Memory B cell (primary cell): ENCODE data around the gene SLC7A1.

Experiments used
- ATAC-seq: fragments of 150-1000 bp; cut with Tn5 transposase; 2 replicates; pipeline ENCODE4 v1.10.0; 2021; ENCODE audit warnings: low read depth, mild to moderate bottlenecking, moderate library complexity
- DNase-seq, 2 donors: peaks; one replicate each; pipeline ENCODE4 v3.0.0; 2022; ENCODE audit warnings: low spot score in 2 of 2
- H3K27ac Mint-ChIP-seq: one replicate; pipeline ENCODE4 v1.8.0; 2022; ENCODE audit warnings: mild to moderate bottlenecking, moderate library complexity, mixed read lengths
- H3K27me3 Mint-ChIP-seq: one replicate; pipeline ENCODE4 v1.8.0; 2022; ENCODE audit warnings: mixed read lengths
- H3K36me3 Mint-ChIP-seq: one replicate; pipeline ENCODE4 v1.8.0; 2022; ENCODE audit warnings: mild to moderate bottlenecking, mixed read lengths
- H3K4me1 Mint-ChIP-seq: one replicate; pipeline ENCODE4 v1.8.0; 2022; ENCODE audit warnings: mixed read lengths
- H3K4me3 Mint-ChIP-seq: one replicate; pipeline ENCODE4 v1.8.0; 2022; ENCODE audit warnings: mild to moderate bottlenecking, moderate library complexity, mixed read lengths
- H3K9me3 Mint-ChIP-seq: one replicate; pipeline ENCODE4 v1.8.0; 2022; ENCODE audit warnings: mixed read lengths

Gene SLC7A1

GRCh38 chr13:29594710-29595379 lies 643 bp downstream of the SLC7A1 start:
- Mint-ChIP-seq H3K4me1 (peaks cover 28% of the 10 kb centered on the region), H3K27me3 (no peaks in the 10 kb centered on the region), H3K4me3 (peak overlapping the region; percentile 89)

GRCh38 chr13:29594303-29594709 lies 1.2 kb downstream of the SLC7A1 start:
- Mint-ChIP-seq H3K4me3 (peak overlapping the region; percentile 89), H3K36me3 (no peaks in the 10 kb centered on the region), H3K27ac (peak overlapping the region; percentile 82), H3K9me3 (no peaks in the 10 kb centered on the region), H3K27me3 (no peaks in the 10 kb centered on the region), H3K4me1 (peaks cover 31% of the 10 kb centered on the region)
- ATAC-seq (peak; percentile 19), DNase-seq (peak in 1 of 2 donors; percentile 19)

More at GRCh38 chr13:29594710-29595379, 643 bp downstream of the SLC7A1 start:
- peak overlapping the region; percentile 82 for H3K27ac Mint-ChIP-seq
- ATAC-seq (peak; percentile 31), DNase-seq (peak; percentile 39 to 62)
- H3K36me3 Mint-ChIP-seq, result no peaks in the 10 kb centered on the region
- H3K9me3 Mint-ChIP-seq, result no peaks in the 10 kb centered on the region

- Mint-ChIP-seq H3K4me3 (peak overlapping the region; percentile 89), H3K27ac (peak overlapping the region; percentile 82), H3K4me1 (peaks cover 31% of the 10 kb centered on the region), H3K36me3 (no peaks in the 10 kb centered on the region), H3K27me3 (no peaks in the 10 kb centered on the region), H3K9me3 (no peaks in the 10 kb centered on the region)
- DNase-seq (no peak), ATAC-seq (no peak)
Measured at GRCh38 chr13:29593605-29594297, 1.7 kb downstream of the SLC7A1 start.

- H3K36me3 Mint-ChIP-seq, result peaks cover 6% of the 10 kb centered on the region
- H3K27me3 Mint-ChIP-seq, result no peaks in the 10 kb centered on the region
- H3K4me3 Mint-ChIP-seq, result no peak overlapping the region
- H3K4me1 Mint-ChIP-seq, result peaks cover 42% of the 10 kb centered on the region
- ATAC-seq (no peak), DNase-seq (no peak)
- no peaks in the 10 kb centered on the region for H3K9me3 Mint-ChIP-seq
- H3K27ac Mint-ChIP-seq, result no peak overlapping the region
Measured at GRCh38 chr13:29591310-29591709, 4.2 kb downstream of the SLC7A1 start.

GRCh38 chr13:29589967-29590366 lies 5.5 kb downstream of the SLC7A1 start:
- Mint-ChIP-seq H3K27me3 (no peaks in the 10 kb centered on the region), H3K4me1 (peaks cover 44% of the 10 kb centered on the region), H3K27ac (no peak overlapping the region), H3K9me3 (no peaks in the 10 kb centered on the region), H3K36me3 (peaks cover 6% of the 10 kb centered on the region), H3K4me3 (no peak overlapping the region)
- no peak for DNase-seq
- no peak for ATAC-seq

- H3K27me3 Mint-ChIP-seq, result no peaks in the 10 kb centered on the region
- H3K27ac Mint-ChIP-seq, result no peak overlapping the region
- H3K4me3 Mint-ChIP-seq, result no peak overlapping the region
- DNase-seq (no peak), ATAC-seq (no peak)
- H3K4me1 Mint-ChIP-seq, result peaks cover 46% of the 10 kb centered on the region
- peaks cover 6% of the 10 kb centered on the region for H3K36me3 Mint-ChIP-seq
- H3K9me3 Mint-ChIP-seq, result no peaks in the 10 kb centered on the region
Measured at GRCh38 chr13:29589234-29589633, 6.3 kb downstream of the SLC7A1 start.

GRCh38 chr13:29587645-29588044 lies 7.8 kb downstream of the SLC7A1 start:
- Mint-ChIP-seq H3K36me3 (peaks cover 6% of the 10 kb centered on the region), H3K27ac (no peak overlapping the region), H3K9me3 (no peaks in the 10 kb centered on the region), H3K27me3 (no peaks in the 10 kb centered on the region), H3K4me1 (peaks cover 46% of the 10 kb centered on the region), H3K4me3 (no peak overlapping the region)
- DNase-seq (no peak), ATAC-seq (no peak)

- Mint-ChIP-seq H3K36me3 (peaks cover 8% of the 10 kb centered on the region), H3K9me3 (no peaks in the 10 kb centered on the region), H3K4me3 (no peak overlapping the region), H3K27ac (no peak overlapping the region), H3K27me3 (no peaks in the 10 kb centered on the region), H3K4me1 (peaks cover 43% of the 10 kb centered on the region)
- DNase-seq (no peak), ATAC-seq (no peak)
Measured at GRCh38 chr13:29583073-29583785, 12.3 kb downstream of the SLC7A1 start.

- Mint-ChIP-seq H3K27ac (no peak overlapping the region), H3K9me3 (no peaks in the 10 kb centered on the region), H3K36me3 (peaks cover 5% of the 10 kb centered on the region), H3K27me3 (no peaks in the 10 kb centered on the region), H3K4me1 (peaks cover 37% of the 10 kb centered on the region), H3K4me3 (no peak overlapping the region)
- DNase-seq (no peak), ATAC-seq (no peak)
Measured at GRCh38 chr13:29582171-29582570, 13.3 kb downstream of the SLC7A1 start.

GRCh38 chr13:29581666-29582065 lies 13.8 kb downstream of the SLC7A1 start:
- Mint-ChIP-seq H3K4me1 (peaks cover 35% of the 10 kb centered on the region), H3K9me3 (no peaks in the 10 kb centered on the region), H3K36me3 (peaks cover 5% of the 10 kb centered on the region), H3K27me3 (no peaks in the 10 kb centered on the region), H3K4me3 (no peak overlapping the region), H3K27ac (no peak overlapping the region)
- ATAC-seq (no peak), DNase-seq (no peak)

GRCh38 chr13:29579094-29579493 lies 16.4 kb downstream of the SLC7A1 start:
- no peaks in the 10 kb centered on the region for H3K27me3 Mint-ChIP-seq
- DNase-seq, result no peak
- no peaks in the 10 kb centered on the region for H3K9me3 Mint-ChIP-seq
- H3K36me3 Mint-ChIP-seq, result peaks cover 4% of the 10 kb centered on the region
- H3K4me3 Mint-ChIP-seq, result no peak overlapping the region
- peak overlapping the region; percentile 45 for H3K27ac Mint-ChIP-seq
- H3K4me1 Mint-ChIP-seq, result peaks cover 29% of the 10 kb centered on the region
- no peak for ATAC-seq

- DNase-seq (no peak), ATAC-seq (no peak)
- Mint-ChIP-seq H3K36me3 (peaks cover 4% of the 10 kb centered on the region), H3K27me3 (no peaks in the 10 kb centered on the region), H3K9me3 (no peaks in the 10 kb centered on the region), H3K4me1 (peaks cover 32% of the 10 kb centered on the region), H3K27ac (peak overlapping the region; percentile 45), H3K4me3 (no peak overlapping the region)
Measured at GRCh38 chr13:29578300-29579085, 17.0 kb downstream of the SLC7A1 start.

GRCh38 chr13:29577136-29578051 lies 18.1 kb downstream of the SLC7A1 start:
- Mint-ChIP-seq H3K27me3 (no peaks in the 10 kb centered on the region), H3K27ac (no peak overlapping the region), H3K4me3 (no peak overlapping the region), H3K9me3 (no peaks in the 10 kb centered on the region), H3K36me3 (peaks cover 4% of the 10 kb centered on the region), H3K4me1 (peaks cover 31% of the 10 kb centered on the region)
- ATAC-seq, result no peak
- DNase-seq, result no peak
